Activated CD4-positive, CD25-positive, alpha-beta regulatory T cell treated with anti-CD3 and anti-CD28 coated beads, Interleukin-2, amount 50 U/mL, for 24 hours (primary cell): ENCODE measurements around the gene RAB13.
A peak's percentile ranks its signal among the peaks of the same experiment; 100 is the strongest.

Experiments
- ATAC-seq, 2 donors: fragments of 150-1000 bp; cut with Tn5 transposase; one replicate each; pipeline ENCODE4 v1.10.0; 2021; ENCODE audit warnings: mild to moderate bottlenecking in 1 of 2, moderate library complexity in 1 of 2

The RAB13 gene

DNA sequence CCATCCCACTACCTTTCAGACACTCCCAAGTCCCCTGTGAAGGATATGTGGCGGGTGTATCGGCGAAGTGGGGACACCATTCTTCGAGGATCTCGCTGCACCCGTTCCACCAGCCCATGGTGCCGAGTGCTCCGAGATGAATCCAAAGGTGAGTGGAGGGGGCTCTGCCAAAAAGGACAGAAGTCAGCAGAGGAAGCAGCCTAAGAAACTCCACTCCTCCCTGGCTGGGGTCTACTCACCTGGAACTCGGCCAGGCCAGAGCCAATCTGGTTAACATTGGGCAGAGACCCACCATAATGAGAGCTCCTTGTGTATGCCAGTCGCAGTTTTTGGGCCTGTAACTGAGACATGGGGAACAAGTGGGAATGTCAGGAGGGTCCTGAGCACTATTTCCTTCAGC lies 31.3 kb downstream of the RAB13 start:
- ATAC-seq, result no peak

GRCh38 chr1:153953859-153954365 lies 32.2 kb downstream of the RAB13 start:
- no peak for ATAC-seq

- ATAC-seq, result no peak
Measured at GRCh38 chr1:153951801-153952200, 34.3 kb downstream of the RAB13 start.

DNA sequence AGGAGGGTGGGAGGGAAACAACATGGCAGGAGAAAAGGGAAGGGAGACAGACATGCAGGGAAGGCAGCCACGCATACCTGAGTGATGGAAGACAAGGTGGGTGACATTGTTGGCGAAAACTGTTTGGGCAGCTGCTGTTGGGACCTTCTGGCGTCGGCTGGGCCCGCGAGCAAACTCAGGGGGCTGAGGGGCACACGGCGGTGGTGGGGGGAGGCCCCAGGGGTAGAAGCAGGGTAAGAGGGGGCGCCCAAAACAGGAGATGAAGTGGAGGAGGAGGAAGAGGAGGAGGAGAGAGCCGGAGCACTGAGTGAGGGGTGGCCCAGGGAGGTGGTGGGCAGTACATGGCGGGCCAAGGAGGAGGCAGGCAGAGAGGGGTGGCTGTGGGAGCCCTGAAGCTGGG lies 35.0 kb downstream of the RAB13 start:
- ATAC-seq, result no peak

GRCh38 chr1:153946622-153947241 lies 39.4 kb downstream of the RAB13 start, which contains the start of gene DENND4B:
TSS of gene DENND4B (minus strand) at chr1:153946718. CDS start at chr1:153944374, 2,344 bp downstream.
- ATAC-seq, result peak; percentile 74

- peak; percentile 60 to 62 for ATAC-seq
Measured at GRCh38 chr1:153945795-153946621, 40.1 kb downstream of the RAB13 start.

DNA sequence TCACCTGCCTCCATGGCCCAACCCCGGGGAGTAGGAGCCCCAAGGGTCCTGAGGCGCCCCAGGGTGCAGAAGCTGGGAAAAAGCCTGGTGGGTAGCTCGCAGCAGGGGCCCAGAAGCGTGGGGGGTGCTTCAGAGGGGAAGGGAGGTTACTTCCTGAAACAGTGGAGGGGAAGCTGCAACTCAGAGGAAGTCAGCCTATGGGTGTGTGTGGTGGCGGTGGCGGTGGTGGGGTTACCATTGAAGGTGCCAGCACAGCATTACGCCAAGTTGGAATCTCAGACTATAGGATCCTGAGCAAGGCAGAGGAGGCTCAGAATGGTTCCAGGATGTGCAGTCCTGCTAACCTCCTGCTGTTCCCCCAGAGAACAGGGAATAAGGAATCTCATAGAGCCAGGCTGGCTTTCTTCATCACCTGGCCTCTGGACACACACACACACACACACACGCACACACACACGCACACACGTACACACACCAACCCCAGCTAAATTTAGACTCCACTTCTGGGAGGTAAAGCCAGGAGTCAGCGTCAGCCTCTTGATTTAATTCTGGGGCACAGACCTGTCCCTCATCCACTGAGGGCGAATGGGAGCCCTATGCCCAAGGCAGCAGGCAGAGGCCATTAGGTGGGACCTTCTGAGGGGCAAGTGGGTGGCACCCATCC lies 40.9 kb downstream of the RAB13 start:
- ATAC-seq, result peak; percentile 58 to 67

GRCh38 chr1:153944827-153945117 lies 41.4 kb downstream of the RAB13 start:
- ATAC-seq, result no peak

- ATAC-seq, result no peak
Measured at GRCh38 chr1:153944005-153944826, 41.9 kb downstream of the RAB13 start.

DNA sequence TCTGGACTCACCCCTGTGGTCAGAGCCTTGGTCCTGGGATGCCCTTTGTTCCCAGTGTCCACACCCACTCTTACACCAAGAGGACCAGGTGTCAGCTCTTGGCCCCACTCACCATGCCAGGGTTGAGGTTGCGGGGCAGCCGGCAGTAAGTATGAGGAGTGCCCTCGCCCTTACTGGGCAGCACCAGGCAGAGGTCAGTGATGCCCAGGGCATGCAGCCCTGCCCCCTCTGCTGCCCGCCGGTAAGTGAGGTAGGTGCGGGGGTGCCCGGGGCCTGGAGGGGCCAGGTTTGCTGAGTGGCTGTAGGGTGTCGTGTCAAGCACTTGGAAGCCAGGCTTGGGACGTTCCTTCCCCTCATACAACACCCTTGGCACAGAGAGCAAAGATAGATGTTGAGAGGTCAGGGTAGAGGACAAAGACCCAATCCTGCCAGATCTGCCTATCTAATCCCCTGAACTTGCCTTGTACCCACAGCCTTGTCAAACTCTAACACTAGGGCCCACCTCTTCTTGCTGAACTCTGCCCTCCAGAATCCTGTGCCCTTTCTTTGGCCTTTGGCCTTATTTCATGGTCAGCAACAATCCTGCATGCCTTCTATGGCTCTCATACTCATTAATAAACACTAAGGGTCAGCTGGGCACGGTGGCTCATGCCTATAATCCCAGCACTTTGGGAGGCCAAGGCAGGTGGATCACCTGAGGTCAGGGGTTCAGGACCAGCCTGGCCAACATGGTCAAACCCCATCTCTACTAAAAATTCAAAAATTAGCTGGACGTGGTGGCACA lies 43.2 kb downstream of the RAB13 start:
- no peak for ATAC-seq

DNA sequence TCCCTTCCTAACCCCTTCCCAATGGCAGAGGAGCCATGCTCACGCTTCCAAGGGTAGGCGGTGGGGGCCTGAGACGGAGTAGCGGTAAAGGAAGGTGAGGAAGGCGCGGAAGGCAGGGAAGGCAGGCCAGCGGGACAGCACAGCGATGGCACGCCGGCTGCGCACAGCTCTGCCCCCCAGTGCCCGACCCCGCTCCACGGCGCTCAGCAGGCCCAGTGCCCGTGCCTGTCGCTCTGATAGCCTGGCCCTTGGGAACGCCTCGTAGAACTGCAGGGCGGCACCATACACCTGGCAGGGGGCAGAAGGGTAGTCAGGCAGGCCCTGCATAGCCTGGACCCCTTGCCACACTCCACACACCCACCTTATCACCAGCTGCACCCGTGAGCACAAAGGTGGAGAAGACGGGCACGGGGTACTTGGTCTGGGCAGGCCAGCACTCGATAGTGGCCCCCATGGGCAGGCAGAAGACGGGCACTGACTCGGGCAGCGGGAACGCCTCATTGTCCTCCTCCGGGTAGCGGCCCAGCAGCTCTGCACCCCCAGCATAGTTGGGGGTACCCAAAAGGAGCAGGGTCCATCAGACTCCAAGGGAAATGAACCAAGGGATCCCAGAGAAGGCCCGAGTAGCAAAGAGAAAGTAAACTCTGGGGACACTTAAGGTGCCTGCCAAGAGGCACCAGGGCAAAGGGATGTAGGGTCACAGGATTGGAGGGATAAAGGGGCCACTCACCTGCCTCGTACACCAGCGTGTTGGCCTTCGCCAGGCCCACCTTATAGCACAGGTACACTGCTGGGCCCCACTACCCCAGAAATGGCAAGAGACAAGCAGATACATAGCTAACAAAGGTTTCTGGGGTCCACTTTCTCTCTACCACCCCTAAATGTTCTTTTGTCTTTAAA lies 44.1 kb downstream of the RAB13 start:
- ATAC-seq, result no peak

- ATAC-seq, result no peak
Measured at GRCh38 chr1:153940756-153941155, 45.4 kb downstream of the RAB13 start.

DNA sequence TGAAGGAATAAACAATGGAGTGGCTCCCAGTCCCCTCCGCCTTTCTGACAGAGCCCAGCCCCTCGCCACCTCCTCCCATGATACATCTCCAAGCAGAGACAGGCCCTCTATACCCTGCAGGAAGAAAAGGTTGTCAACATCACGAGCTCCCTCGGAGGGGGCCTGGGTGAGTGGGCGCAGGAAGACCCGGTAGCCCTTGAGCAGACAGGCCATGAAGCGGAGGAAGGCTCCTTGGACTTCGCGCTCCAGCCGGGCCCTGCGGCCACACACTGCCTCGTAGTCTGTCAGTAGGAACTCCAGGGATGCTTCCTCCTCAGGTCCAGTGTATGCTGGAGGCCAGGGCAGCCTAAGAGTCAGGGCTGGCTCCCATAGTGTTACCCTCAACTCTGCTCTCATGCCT lies 46.7 kb downstream of the RAB13 start:
- no peak for ATAC-seq

- ATAC-seq, result no peak
Measured at GRCh38 chr1:153938996-153939395, 47.1 kb downstream of the RAB13 start.

GRCh38 chr1:153937331-153937730 lies 48.8 kb downstream of the RAB13 start:
- no peak for ATAC-seq

DNA sequence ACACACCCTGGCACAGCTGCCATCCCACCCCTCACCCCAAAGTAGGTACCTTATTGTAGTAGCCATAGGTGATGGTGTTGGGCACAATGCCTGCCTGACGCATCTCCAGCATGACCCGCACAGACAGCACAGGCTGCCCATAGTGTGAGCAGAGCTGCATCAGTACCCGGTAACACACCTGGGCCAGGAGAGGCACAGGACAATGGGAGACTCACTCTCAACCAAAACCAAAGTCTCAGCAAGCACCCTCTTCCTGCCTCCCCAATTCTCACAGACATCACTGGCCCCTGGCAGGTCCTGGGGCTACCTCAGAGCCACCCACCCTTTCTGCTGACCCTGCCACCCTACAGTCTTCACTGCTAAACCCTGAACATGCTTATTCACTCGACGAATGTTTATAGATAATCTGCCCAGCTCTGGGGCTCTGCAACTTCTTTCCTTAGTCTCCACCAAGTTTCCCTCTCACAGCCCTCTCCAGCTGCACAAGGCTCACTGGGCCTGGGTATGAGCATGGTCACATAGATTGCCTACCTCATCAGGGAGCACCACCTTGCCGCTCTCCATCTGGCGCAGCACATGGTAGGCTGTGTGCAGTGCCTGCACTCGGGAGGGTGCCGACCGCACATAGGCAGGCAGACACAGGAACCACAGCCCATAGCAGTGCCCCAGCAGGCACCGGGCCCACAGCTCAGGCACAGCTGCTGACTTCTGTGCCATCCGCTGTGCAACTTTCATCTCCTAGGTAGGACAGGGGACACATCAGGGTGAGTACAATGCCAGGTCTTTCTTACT lies 49.9 kb downstream of the RAB13 start:
- ATAC-seq, result no peak

DNA sequence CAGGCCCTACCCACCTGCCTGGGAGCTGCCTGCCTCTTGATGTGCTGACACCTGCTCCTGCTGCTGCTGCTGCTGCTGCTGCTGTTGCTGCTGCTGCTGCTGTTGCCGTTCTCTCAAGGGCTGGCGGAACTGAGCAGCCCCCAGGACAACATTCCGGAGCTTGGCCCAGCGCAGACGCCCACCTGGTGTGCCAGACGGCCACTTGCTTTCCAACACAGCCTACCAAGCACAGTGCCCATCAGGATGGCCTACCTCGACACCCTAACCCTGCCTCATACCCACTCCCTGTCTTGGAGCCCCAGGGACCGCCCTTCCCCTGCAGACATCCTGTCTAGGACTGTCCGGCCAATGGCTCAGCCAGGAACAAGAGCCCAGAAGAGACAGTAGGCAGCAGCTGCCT lies 51.4 kb downstream of the RAB13 start:
- no peak for ATAC-seq

GRCh38 chr1:153933955-153934354 lies 52.2 kb downstream of the RAB13 start:
- ATAC-seq, result no peak

DNA sequence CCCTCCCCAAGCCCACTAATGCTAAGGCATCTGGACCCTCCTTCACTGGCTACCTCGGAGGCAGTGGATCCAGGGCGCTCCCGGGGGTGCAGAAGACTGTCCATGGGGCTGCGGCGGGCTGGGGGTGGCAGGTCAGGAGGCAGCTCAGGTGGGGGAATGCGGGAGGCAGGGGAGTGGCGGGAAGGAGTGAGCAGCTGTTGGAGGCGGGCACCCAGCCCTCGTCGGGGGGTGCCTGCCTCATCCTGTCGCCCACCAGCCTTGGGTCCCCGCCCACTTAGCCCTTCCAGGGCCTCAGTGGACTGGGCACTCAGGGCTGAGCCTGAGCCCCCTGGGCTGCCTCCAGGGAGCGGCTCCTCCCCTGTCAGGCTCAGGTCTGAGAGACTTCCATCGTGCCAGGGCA lies 52.7 kb downstream of the RAB13 start:
- ATAC-seq, result no peak
